Esophagus squamous epithelium (tissue), 5 donors: ENCODE results near the gene TAS1R2. TPM values are rescaled to one million over a fixed set of nuclear protein-coding genes. Genes with fewer than 3 reads are reported as not detected.

ENCODE experiments used
- DNase-seq: peaks from one replicate; lab custom pipeline; 2025; lab: John Stamatoyannopoulos, UW
- H3K27ac ChIP-seq, 4 donors: fragments of 200-600 bp; sonication (generic); one replicate each; pipeline ENCODE4 v1.5.1; 2016 to 2019; ENCODE audit warnings: mild to moderate bottlenecking in 1 of 4
- H3K27me3 ChIP-seq, 4 donors: fragments of 200-600 bp; sonication (generic); 1 replicate in 3 of 4; 2 replicates in 1 of 4; pipeline versions ENCODE4 v1.5.1 to v1.6.0; 2017 to 2021; ENCODE audit warnings: antibody characterized with exemption in 1 of 4
- H3K36me3 ChIP-seq, 3 donors: fragments of 200-600 bp; sonication (generic); one replicate each; pipeline ENCODE4 v1.5.1; 2016 to 2019
- H3K4me1 ChIP-seq, 3 donors: fragments of 200-600 bp; sonication (generic); one replicate each; pipeline ENCODE4 v1.5.1; 2017 to 2019
- H3K4me3 ChIP-seq, 4 donors: fragments of 200-600 bp; sonication (generic); 1 replicate in 3 of 4; 2 replicates in 1 of 4; pipeline ENCODE4 v1.5.1; 2016 to 2019; ENCODE audit warnings: mild to moderate bottlenecking in 2 of 4, moderate library complexity in 1 of 4
- H3K9me3 ChIP-seq, 3 donors: fragments of 200-600 bp; sonication (generic); one replicate each; pipeline ENCODE4 v1.5.1; 2016 to 2019
- CTCF ChIP-seq, 6 experiments: fragments of 450-650 bp in 4 of 6; fragments of 200-600 bp in 2 of 6; sonication (generic) in 2 of 6; IDR thresholded peaks; one replicate each; pipeline ENCODE4 v1.5.1; 2016 to 2019; ENCODE audit warnings: antibody characterized with exemption in 6 of 6, mild to moderate bottlenecking in 4 of 6, moderate library complexity in 4 of 6
- POLR2A ChIP-seq, 4 donors: fragments of 450-650 bp; IDR thresholded peaks; one replicate each; pipeline ENCODE4 v1.6.1; 2017; ENCODE audit warnings: antibody characterized with exemption in 4 of 4, mild to moderate bottlenecking in 4 of 4, moderate library complexity in 3 of 4
- WGBS, 2 donors: methylation state at CpG; one replicate each; pipeline ENCODE4 v1.1.5; 2018; 5-methylcytosine and 5-hydroxymethylcytosine counted together
- intact Hi-C: fragments of 100-400 bp; cut with DNase I; formaldehyde crosslinking; loops from one replicate; pipeline ENCODE4 v1.15.0; 2022
- total RNA-seq, 4 donors: library from RNA; depleted of rRNA; stranded (reverse); fragments of >200 nt; gene quantifications; one replicate each; pipeline ENCODE4 v1.1.0, GENCODE V29; 2016
- donor health status: DM: yes; HTN: yes; CAD: no.

Gene TAS1R2
- total RNA-seq, 4 donors from 2014 or later: not detected

- peaks cover 0 to 49% (median 5%) of the 10 kb centered on the region in 3 donors for H3K36me3 ChIP-seq
- H3K27me3 ChIP-seq: no peaks in the 10 kb centered on the region
- H3K4me3 ChIP-seq: no peak overlapping the region
- intact Hi-C loops: no loop called here
- peak overlapping the region in 3 of 4 donors; percentile 62 to 74 (median 69) for H3K27ac ChIP-seq
- H3K9me3 ChIP-seq: no peaks in the 10 kb centered on the region
- peaks cover 9 to 72% (median 24%) of the 10 kb centered on the region in 3 donors for H3K4me1 ChIP-seq
- 84 to 86% methylated on average over 2 of the region's 2 CpGs for WGBS, 2 donors
- no peak for DNase-seq
- TF ChIP-seq POLR2A (IDR thresholded peaks at IDR 0.05) (no peak), CTCF (IDR thresholded peaks at IDR 0.05) (no peak)
Measured at GRCh38 chr1:18881164-18881563, 21.7 kb upstream of the TAS1R2 start.

- intact Hi-C loops: no loop called here
- no peaks in the 10 kb centered on the region for H3K9me3 ChIP-seq
- no peak overlapping the region for H3K4me3 ChIP-seq
- TF ChIP-seq POLR2A (IDR thresholded peaks at IDR 0.05): no peak
- no peak for TF ChIP-seq CTCF (IDR thresholded peaks at IDR 0.05)
- peaks cover 9 to 66% (median 23%) of the 10 kb centered on the region in 3 donors for H3K4me1 ChIP-seq
- H3K36me3 ChIP-seq: peaks cover 0 to 50% (median 5%) of the 10 kb centered on the region in 3 donors
- H3K27me3 ChIP-seq: no peaks in the 10 kb centered on the region
- H3K27ac ChIP-seq: no peak overlapping the region
- WGBS, 2 donors: 75 to 100% methylated on average over 1 of the region's 1 CpG
- no peak for DNase-seq
Measured at GRCh38 chr1:18880585-18880984, 21.1 kb upstream of the TAS1R2 start.

DNA sequence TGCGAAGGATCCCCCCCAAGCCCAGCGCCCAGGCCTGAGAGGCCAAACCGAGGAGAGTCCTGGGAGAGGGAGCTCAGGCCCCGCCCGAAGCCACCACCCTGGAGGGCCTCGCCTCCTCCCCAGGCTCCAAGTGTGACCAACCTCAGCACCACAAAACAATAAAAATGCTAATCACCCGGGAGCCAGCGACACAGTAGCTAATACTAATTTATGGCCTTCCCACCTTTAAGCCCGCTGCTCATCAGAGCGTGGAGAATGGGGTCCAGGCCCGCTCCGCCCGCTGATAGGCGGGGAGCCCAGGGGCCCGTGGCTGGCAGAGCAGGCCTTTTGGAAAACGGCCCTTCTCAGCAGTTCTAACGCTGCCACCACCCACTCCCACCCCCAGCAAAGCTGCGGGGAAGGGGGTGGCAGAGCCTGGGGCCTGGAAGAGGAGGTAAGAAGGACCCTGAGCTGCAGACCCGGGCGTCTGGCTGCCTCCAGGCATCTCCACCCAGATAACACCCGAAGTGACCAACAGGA lies 20.4 kb upstream of the TAS1R2 start:
- intact Hi-C loops: no loop called here
- Histone ChIP-seq H3K4me3 (no peak overlapping the region), H3K36me3 (peaks cover 0 to 46% (median 5%) of the 10 kb centered on the region in 3 donors), H3K9me3 (no peaks in the 10 kb centered on the region), H3K27me3 (no peaks in the 10 kb centered on the region), H3K27ac (no peak overlapping the region), H3K4me1 (peaks cover 9 to 66% (median 23%) of the 10 kb centered on the region in 3 donors)
- TF ChIP-seq CTCF (IDR thresholded peaks at IDR 0.05): no peak
- no peak for TF ChIP-seq POLR2A (IDR thresholded peaks at IDR 0.05)
- DNase-seq: no peak
- 25 to 38% methylated on average over 4 to 6 of the region's 21 CpGs for WGBS, 2 donors

DNA sequence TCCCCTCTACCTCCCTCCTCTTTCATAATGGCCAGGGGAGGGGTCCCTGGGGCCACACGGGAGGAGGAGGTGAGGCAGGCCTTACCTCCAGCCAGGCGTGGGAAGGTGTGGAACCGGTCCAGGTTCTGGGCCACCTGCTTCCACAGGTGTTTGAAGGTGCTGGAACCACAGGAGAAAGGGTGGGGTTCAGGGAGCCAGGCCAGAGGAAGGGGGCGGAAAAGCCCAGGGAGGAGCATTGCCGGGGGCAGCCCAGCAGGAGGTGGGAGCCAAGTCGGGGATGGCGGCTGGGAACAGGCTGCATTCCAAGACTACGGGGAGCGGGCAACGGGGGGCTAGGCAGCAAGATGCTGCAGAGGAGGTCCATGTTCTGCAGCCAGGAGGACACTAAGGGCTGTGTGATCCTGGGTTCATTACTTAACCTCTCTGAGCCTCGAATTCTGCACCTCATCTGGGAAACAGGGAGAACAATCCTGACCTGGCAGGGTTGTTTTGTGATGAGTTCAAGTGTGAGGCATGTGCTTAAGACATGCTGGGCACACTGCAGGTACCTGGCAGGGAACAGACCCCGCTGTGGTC lies 19.8 kb upstream of the TAS1R2 start:
- Histone ChIP-seq H3K27ac (no peak overlapping the region), H3K4me1 (peaks cover 9 to 63% (median 22%) of the 10 kb centered on the region in 3 donors), H3K27me3 (no peaks in the 10 kb centered on the region), H3K4me3 (no peak overlapping the region), H3K9me3 (no peaks in the 10 kb centered on the region), H3K36me3 (peaks cover 0 to 46% (median 5%) of the 10 kb centered on the region in 3 donors)
- TF ChIP-seq POLR2A (IDR thresholded peaks at IDR 0.05) (no peak), CTCF (IDR thresholded peaks at IDR 0.05) (no peak)
- no peak for DNase-seq
- 46 to 70% methylated on average over 2 to 11 of the region's 12 CpGs for WGBS, 2 donors
- intact Hi-C loops: no loop called here

DNA sequence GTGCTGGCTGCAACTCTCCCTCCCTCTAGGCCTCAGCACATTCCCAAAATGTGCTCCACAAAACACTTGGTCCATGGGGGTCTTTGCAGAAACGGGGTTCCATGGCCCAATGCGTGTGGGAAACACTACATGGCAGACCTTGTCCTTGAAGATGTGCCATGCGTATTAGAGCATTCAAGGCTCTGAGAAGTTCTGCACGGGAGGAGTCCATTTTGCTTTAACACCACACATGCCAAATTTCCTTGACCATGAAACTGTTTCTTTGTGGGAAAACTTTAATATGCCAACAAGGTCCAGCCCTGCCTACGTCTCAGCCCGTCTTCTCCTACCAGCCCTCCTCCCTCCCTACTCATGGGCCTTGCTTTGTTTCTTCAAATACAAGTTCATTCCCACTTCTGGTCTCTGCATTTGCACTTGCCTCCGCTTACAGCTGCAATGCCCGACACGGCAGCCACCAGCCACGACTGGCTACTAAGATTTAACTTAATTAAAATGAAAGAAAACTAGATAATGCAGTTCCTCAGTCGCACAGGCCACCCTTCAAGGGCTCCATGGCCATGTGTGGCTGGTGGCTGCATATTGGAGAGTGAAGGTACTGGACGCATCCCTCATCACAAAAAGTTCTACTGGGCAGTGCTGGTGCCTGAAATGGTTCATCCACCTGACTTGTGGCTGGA lies 19.2 kb upstream of the TAS1R2 start:
- 75 to 88% methylated on average over 11 to 12 of the region's 12 CpGs for WGBS, 2 donors
- no peak for TF ChIP-seq CTCF (IDR thresholded peaks at IDR 0.05)
- TF ChIP-seq POLR2A (IDR thresholded peaks at IDR 0.05): no peak
- Histone ChIP-seq H3K4me1 (peaks cover 9 to 57% (median 21%) of the 10 kb centered on the region in 3 donors), H3K4me3 (no peak overlapping the region), H3K9me3 (no peaks in the 10 kb centered on the region), H3K27me3 (no peaks in the 10 kb centered on the region), H3K36me3 (peaks cover 0 to 50% (median 5%) of the 10 kb centered on the region in 3 donors), H3K27ac (no peak overlapping the region)
- no peak for DNase-seq
- intact Hi-C loops: no loop called here
